Loucy (cell line): ENCODE data around the gene CORO1C.

Experiments
- H2AFZ ChIP-seq: fragments of 200-600 bp; sonication (generic); 2 replicates; pipeline ENCODE4 v1.6.0; 2016; ENCODE audit warnings: antibody characterized with exemption, mild to moderate bottlenecking, low read length, moderate library complexity
- H3F3A ChIP-seq: fragments of 200-600 bp; 2 replicates; pipeline ENCODE4 v1.6.0; 2016; ENCODE audit warnings: antibody characterized with exemption, low read depth, mild to moderate bottlenecking
- H3K27me3 ChIP-seq: fragments of 200-600 bp; sonication (generic); 2 replicates; pipeline ENCODE4 v1.6.1; 2014; ENCODE audit warnings: low read length, mild to moderate bottlenecking; ENCODE audit not compliant: insufficient read depth, poor library complexity, severe bottlenecking
- H3K36me3 ChIP-seq: fragments of 200-600 bp; sonication (generic); 2 replicates; pipeline ENCODE4 v1.6.1; 2016; ENCODE audit warnings: low read length; ENCODE audit not compliant: insufficient read depth
- H3K4me1 ChIP-seq: fragments of 200-600 bp; sonication (generic); 2 replicates; pipeline ENCODE4 v1.5.1; 2014; ENCODE audit warnings: low read length, mild to moderate bottlenecking; ENCODE audit not compliant: insufficient read depth, poor library complexity, severe bottlenecking
- H3K4me2 ChIP-seq: fragments of 200-600 bp; sonication (generic); 2 replicates; pipeline ENCODE4 v1.6.0; 2014; ENCODE audit warnings: antibody characterized with exemption, low read length, low read depth, mild to moderate bottlenecking; ENCODE audit not compliant: poor library complexity, severe bottlenecking
- H3K4me3 ChIP-seq: fragments of 200-600 bp; sonication (generic); 2 replicates; pipeline ENCODE4 v1.5.1; 2014; ENCODE audit warnings: low read length, mild to moderate bottlenecking, mixed read lengths; ENCODE audit not compliant: poor library complexity, severe bottlenecking
- H3K79me2 ChIP-seq: fragments of 200-600 bp; sonication (generic); 2 replicates; pipeline ENCODE4 v1.6.1; 2014; ENCODE audit warnings: low read length; ENCODE audit not compliant: insufficient read depth
- H3K9ac ChIP-seq: fragments of 200-600 bp; sonication (generic); 2 replicates; pipeline ENCODE4 v1.6.0; 2014; ENCODE audit warnings: mild to moderate bottlenecking, low read depth, low read length, moderate library complexity; ENCODE audit not compliant: poor library complexity, severe bottlenecking
- H3K9me2 ChIP-seq: fragments of 200-600 bp; sonication (generic); replicated peaks from 2 replicates; pipeline ENCODE4 v1.6.1; 2016; ENCODE audit warnings: low read depth, low read length, mixed read lengths
- H3K9me3 ChIP-seq: fragments of 200-600 bp; sonication (generic); 2 replicates; pipeline ENCODE4 v1.6.1; 2014; ENCODE audit warnings: mild to moderate bottlenecking, antibody characterized with exemption, low read length, low read depth; ENCODE audit not compliant: insufficient read depth
- H4K20me1 ChIP-seq: fragments of 200-600 bp; sonication (generic); 2 replicates; pipeline ENCODE4 v1.6.0; 2014; ENCODE audit warnings: antibody characterized with exemption, low read length, mild to moderate bottlenecking; ENCODE audit not compliant: insufficient read depth, poor library complexity, severe bottlenecking
- EZH2phosphoT487 ChIP-seq: fragments of 200-600 bp; IDR thresholded peaks from 2 replicates; pipeline ENCODE4 v1.6.1; 2018; ENCODE audit warnings: antibody characterized with exemption, mild to moderate bottlenecking, moderate library complexity, borderline replicate concordance
- TF ChIP-seq, protein P1 (sequence below): fragments of 200-600 bp; sonication (generic); conservative IDR thresholded peaks from 2 replicates; pipeline ENCODE4 v1.5.1; 2014; ENCODE audit warnings: mild to moderate bottlenecking, antibody characterized with exemption, low read length

CORO1C gene

GRCh38 chr12:108677381-108677780 is 53.9 kb downstream of the CORO1C start:
- peaks cover 46% of the 10 kb centered on the region for H3K36me3 ChIP-seq
- no peak overlapping the region for H3K9ac ChIP-seq
- H3K27me3 ChIP-seq, result no peaks in the 10 kb centered on the region
- no peak overlapping the region for H2AFZ ChIP-seq
- peaks cover 60% of the 10 kb centered on the region for H3K79me2 ChIP-seq
- no peak overlapping the region for H3K4me2 ChIP-seq
- peaks cover 14% of the 10 kb centered on the region for H4K20me1 ChIP-seq
- no peak overlapping the region for H3K4me3 ChIP-seq
- H3K4me1 ChIP-seq, result peaks cover 22% of the 10 kb centered on the region
- H3F3A ChIP-seq, result 0 out of 2 replicates have a peak, but pooled peaks cover 7% of the 10 kb centered on the region
- H3K9me3 ChIP-seq, result no peaks in the 10 kb centered on the region
- H3K9me2 ChIP-seq, result no peaks in the 10 kb centered on the region
- TF ChIP-seq, protein P1, sequence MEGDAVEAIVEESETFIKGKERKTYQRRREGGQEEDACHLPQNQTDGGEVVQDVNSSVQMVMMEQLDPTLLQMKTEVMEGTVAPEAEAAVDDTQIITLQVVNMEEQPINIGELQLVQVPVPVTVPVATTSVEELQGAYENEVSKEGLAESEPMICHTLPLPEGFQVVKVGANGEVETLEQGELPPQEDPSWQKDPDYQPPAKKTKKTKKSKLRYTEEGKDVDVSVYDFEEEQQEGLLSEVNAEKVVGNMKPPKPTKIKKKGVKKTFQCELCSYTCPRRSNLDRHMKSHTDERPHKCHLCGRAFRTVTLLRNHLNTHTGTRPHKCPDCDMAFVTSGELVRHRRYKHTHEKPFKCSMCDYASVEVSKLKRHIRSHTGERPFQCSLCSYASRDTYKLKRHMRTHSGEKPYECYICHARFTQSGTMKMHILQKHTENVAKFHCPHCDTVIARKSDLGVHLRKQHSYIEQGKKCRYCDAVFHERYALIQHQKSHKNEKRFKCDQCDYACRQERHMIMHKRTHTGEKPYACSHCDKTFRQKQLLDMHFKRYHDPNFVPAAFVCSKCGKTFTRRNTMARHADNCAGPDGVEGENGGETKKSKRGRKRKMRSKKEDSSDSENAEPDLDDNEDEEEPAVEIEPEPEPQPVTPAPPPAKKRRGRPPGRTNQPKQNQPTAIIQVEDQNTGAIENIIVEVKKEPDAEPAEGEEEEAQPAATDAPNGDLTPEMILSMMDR, result no peak
- TF ChIP-seq EZH2phosphoT487, result no peak

- Histone ChIP-seq H3K36me3 (peaks cover 52% of the 10 kb centered on the region), H3K79me2 (peaks cover 60% of the 10 kb centered on the region), H4K20me1 (peaks cover 11% of the 10 kb centered on the region), H3K9me2 (no peaks in the 10 kb centered on the region), H3K4me3 (no peak overlapping the region), H3K4me1 (peaks cover 22% of the 10 kb centered on the region), H3K9ac (no peak overlapping the region), H3K9me3 (no peaks in the 10 kb centered on the region), H3F3A (0 out of 2 replicates have a peak, but pooled peaks cover 7% of the 10 kb centered on the region), H3K4me2 (no peak overlapping the region), H2AFZ (no peak overlapping the region), H3K27me3 (no peaks in the 10 kb centered on the region)
- TF ChIP-seq EZH2phosphoT487, result no peak
Measured at GRCh38 chr12:108676707-108677106, 54.6 kb downstream of the CORO1C start.

DNA sequence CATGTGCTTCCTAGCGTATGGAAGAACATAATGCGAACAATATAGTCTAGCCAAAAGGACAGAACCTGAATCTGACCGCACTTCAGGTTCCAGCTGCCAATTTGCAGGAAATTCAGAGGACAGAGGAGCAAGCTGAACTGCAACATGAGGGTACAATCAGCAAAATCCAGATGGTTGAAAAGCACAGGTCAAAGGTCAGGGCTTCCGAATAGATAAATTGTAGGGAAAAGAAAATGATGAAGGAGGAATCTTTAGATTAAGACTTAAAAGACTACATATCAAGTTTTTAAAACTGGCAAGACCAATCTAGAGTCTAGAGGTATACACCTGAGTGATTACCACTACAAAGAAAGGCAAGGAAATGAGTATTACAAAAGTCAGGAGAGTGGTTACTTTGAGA is 55.5 kb downstream of the CORO1C start:
- no peak overlapping the region for H3K9ac ChIP-seq
- no peaks in the 10 kb centered on the region for H3K27me3 ChIP-seq
- no peak overlapping the region for H3K4me3 ChIP-seq
- H3K36me3 ChIP-seq, result peaks cover 54% of the 10 kb centered on the region
- no peak overlapping the region for H3K4me2 ChIP-seq
- H2AFZ ChIP-seq, result no peak overlapping the region
- 0 out of 2 replicates have a peak, but pooled peaks cover 7% of the 10 kb centered on the region for H3F3A ChIP-seq
- peaks cover 19% of the 10 kb centered on the region for H3K4me1 ChIP-seq
- peaks cover 57% of the 10 kb centered on the region for H3K79me2 ChIP-seq
- TF ChIP-seq EZH2phosphoT487, result no peak
- TF ChIP-seq, protein P1, result no peak
- H4K20me1 ChIP-seq, result peaks cover 9% of the 10 kb centered on the region
- H3K9me2 ChIP-seq, result no peaks in the 10 kb centered on the region
- H3K9me3 ChIP-seq, result no peaks in the 10 kb centered on the region

DNA sequence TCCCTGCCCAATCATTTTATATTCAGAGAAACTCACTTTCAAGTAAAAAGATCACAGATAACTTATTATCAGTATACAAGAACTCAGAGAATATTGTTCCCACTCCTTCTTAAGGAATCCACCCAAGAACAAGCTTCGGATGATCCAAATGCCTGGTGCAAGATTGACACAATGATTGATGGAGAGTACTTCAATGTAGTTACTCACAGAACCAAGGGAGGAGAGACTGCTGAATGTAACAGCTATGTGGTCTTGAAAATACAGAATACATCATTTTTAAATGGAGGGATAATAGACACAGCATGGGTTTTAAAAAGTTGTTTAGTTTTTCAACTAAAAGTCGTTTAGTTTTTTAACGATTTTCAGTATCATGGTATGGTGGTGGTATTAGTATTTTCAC is 59.3 kb downstream of the CORO1C start:
- Histone ChIP-seq H3F3A (no peaks in the 10 kb centered on the region), H2AFZ (no peak overlapping the region), H3K4me3 (no peak overlapping the region), H3K9me3 (no peaks in the 10 kb centered on the region), H4K20me1 (no peaks in the 10 kb centered on the region), H3K4me2 (no peak overlapping the region), H3K79me2 (peaks cover 46% of the 10 kb centered on the region), H3K9ac (no peak overlapping the region), H3K4me1 (peaks cover 7% of the 10 kb centered on the region), H3K36me3 (peaks cover 36% of the 10 kb centered on the region), H3K27me3 (no peaks in the 10 kb centered on the region), H3K9me2 (no peaks in the 10 kb centered on the region)
- TF ChIP-seq, protein P1, result no peak
